Left ventricle myocardium superior (tissue), 1 donor: ENCODE measurements around the gene GSG1L. TPM values are rescaled to one million over a fixed set of nuclear protein-coding genes. Genes with fewer than 3 reads are reported as not detected.

ENCODE experiments used
- ATAC-seq: fragments of 200-7000 bp; cut with Tn5 transposase; one replicate; pipeline ENCODE4 v1.9.1; 2020; ENCODE audit warnings: mild to moderate bottlenecking, moderate library complexity
- DNase-seq: peaks from one replicate; pipeline ENCODE4 v3.0.0-alpha.2; 2020
- intact Hi-C: fragments of 100-400 bp; cut with micrococcal nuclease; formaldehyde crosslinking; loops from one replicate; pipeline ENCODE4 v1.11.0; 2022
- total RNA-seq: library from RNA; stranded (reverse); fragmentation: NEBNext Ultra II Directional; extraction: Animal tissue kit (Norgen Biotek cat#: 25700); gene quantifications from one replicate; pipeline ENCODE4 v1.2.1, GENCODE V29; 2021
- donor health status: DM: no; HTN: yes; CAD: no; lungs with severe emphysema.

The GSG1L gene
- total RNA-seq, 1 donor from 2014 or later, result 1.9 TPM

DNA sequence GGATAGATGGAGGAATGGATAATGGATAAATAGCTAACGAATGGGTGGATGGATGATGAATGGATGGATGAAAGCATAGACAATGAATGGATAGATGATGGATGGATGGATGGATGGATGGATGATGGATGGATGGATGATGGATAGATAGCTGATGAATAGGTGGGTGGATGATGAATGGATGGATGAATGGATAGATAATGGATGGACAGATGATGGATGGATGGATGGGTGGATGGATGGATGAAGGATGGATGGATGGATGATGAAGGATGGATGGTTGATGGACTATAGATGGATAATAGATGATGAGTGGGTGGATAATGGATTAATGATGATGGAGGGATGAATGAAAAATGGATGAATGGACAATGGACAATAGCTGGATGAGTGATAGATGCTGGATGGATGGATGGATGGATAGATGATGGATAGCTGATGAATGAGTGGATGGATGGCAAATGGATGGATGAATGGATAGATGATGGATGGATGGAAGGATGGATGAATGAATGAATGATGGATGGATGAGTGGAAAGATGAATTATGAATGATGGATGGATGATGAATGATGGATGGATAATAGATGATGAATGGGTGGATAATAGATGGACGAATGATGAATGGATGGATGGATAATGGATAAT, 273.8 kb downstream of the GSG1L start:
- DNase-seq (no peak), ATAC-seq (no peak)
- intact Hi-C loops, result no loop called here

DNA sequence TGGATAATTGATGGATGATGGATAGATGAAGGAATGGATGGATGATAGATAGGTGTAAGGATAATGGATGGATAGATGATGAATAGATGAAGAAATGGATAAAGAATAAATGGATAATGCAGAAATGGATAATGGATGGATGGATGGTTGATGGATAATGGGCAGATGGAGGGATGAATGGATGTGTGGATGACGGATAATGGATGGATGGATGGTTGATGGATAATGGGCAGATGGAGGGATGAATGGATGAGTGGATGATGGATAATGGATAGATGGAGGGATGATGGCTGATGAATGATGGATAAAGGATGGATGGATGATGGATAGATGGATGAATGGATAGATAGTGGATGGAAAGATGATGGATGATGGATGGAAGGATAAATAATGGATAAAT, 274.4 kb downstream of the GSG1L start:
- ATAC-seq (no peak), DNase-seq (no peak)
- intact Hi-C loops, result no loop called here

DNA sequence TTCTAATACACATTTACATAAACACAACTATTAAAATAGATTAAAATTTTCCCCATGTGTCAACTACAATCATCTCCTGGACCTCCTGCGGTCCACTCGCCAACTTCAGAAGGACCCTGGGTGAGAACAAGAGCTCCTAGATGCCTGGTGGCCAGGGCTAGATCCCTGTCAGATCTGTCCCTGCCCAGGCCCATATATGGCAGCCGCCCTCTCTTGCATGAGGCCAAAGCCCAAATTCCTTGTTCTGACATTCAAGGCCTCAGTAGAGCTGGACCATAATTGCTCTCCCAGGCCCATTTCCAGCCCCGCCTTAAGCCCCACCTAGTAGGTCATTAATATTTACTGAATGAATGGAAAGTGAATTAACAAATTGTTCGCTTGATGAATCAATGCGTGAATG, 275.8 kb downstream of the GSG1L start:
- DNase-seq (no peak), ATAC-seq (no peak)
- intact Hi-C loops, result no loop called here

DNA sequence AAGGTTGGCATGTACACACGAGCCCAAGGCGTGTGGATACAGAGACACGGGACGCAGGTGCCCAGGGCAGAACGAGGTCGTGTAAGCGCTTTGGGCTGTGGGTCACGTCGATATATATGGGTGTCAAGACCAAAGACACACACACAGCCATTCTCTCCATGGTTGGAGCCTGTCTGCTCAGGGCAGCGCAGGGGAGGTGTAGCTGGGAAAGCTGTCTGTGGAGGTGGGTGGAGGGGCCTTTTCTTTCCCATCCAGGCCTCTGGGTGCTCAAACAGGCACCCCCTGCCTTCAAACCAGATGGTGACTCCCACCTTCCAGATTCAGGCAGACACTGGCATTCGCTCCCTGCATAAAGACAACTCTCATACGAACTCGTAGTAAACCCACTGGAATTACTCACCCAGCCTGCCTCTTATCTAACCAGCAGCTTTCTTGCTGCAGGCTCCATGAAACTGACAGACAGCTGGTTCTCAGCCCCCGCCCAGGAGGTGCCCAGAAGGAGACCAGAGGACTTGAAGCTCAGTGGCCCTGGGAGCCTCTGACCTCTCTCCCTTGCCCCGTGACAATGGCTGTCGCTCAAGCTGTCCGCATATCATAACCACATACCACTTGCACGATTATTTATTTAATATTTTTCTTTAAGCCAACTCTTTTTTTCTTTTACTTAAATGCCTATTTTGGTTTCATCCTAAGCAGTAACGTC, 276.4 kb downstream of the GSG1L start:
- no peak for ATAC-seq
- intact Hi-C loops, result no loop called here
- no peak for DNase-seq

DNA sequence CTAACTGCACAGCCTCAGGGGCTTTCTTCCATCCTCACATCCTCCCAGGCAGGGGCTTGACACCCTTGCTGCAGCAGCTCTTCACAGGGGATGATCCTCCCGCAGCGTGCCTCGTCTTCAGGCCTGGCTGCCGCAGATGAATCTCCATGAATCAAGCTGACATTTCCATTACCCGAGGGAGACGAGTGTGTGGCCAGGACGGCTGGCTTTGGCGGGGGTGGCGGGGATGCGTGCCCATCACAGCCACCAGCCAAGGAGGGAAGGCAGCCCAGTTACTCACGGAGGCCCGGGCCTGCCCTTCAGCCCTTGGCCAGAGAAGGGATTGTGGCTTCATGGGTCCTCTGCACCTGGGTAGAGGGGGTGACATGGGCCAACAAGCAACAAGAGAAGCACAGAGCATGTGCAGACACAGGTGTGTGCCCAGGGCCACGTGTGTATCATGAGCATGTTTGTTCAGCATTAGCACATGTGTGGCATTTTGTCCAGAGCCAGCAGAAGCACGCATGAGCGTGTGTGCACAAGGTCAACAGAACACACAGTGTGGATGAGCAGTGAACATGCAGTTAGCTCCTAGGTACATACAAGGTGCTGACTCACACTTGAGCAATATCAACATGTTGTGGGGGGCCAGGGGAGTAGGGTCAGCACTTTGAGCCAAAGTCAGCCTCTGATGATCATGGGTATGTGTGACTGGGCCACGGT, 277.1 kb downstream of the GSG1L start:
- intact Hi-C loops, result no loop called here
- ATAC-seq, result no peak
- DNase-seq, result no peak

DNA sequence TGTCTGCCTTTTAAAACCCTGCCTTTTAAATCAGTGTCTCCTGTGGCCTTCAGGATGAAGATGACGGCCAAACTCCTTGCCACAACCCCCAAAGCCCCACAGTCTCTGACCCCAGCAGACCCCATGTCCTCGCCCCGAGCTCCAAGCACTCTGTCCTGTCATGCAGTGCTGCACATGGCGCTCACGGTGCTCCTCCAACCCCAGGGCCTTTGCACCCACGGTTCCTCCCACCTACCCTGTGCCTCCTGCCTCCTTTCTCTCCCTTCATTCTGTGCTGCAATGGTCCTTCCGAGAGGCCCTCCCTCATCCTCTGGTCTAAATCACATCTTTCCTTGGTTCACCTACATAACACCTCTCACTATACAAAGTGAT, 278.2 kb downstream of the GSG1L start:
- ATAC-seq, result no peak
- intact Hi-C loops, result no loop called here
- no peak for DNase-seq

DNA sequence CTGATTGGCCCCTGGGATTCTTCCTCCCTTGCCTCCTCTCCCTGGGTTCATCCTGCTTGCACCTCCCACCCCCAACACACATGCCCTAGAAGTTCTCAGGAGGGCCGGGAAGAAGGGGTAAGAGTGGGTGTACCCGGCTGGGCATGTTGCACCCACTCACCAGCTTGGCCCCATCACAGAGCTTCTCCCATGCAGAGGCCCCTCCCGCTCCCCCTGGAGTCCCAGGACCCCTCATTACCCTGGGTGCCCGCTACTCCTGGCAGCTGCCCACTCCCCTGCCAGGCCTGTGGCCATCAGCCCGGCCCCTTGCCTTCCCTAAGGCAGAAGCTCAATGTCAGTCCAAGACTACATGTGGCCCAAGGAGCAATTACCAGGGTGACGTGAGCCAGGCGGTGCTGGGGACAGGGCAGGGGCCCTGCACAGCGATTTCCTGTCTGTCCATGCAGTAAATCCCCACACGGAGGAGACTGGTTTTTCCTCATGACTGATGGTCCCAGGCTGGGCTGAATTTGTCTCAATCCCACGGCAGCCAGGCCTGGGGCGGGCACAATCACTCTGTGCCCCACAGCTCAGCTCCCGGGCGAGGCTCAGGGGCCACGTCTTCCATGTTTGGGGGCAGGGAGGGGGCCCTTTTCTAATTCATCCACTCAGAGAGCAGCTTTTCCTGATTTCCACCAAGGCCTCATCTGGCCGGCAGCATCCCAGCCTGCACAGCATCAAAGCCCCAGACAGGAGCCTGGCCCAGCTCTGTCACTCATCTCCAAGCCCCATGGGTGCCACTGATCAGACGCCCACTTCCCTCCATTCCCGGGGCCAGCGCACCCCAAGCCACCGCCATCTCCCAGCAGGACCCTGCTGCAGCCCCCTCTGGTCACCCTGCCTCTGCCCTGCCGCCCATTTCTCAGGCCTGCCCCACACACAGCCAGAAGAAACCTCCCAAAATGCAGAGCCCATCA, 278.9 kb downstream of the GSG1L start:
- DNase-seq, result no peak
- no peak for ATAC-seq
- intact Hi-C loops, result no loop called here

DNA sequence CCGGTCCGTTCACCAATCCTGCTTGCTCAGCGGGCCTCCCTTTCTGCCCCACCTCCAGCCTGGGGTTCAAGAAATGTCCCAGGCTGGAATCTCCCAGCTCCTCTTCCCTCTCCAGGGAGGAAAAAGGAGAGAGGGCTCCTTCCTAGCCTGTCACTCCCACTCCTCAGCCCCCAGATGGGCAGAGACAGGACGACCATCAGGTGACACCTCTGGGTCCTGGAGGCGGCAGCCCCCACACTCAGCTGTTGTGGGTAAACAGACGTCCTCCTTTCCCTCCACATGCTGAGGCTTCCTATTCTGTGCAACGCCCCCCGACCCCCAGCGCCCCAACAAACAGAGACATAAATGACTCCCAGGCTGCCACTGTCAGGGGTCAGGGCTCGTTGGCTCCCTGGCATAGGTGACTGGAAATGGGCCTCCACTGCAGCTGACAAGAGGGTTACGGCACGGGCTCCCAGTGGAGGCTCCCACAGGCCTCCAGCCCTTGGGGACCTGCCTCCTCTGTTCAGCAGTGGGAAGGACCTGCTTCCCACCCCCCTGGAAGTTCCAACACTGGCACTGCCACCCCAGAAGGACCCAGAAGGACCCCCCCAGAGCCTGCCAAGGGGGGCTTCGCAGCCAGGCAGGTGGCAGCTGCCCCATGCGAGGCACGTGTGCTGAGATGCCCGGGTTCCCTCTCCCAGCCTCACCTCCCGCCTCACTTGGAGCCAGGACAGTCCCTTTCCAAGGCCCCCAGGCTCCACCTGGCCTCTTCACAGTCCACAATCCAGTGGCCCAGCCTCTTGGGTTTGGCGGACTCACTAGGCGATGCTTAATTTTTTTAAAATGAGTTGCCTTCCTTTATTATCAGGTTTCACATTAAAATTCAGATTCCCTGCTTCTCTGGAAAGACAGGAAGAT, 281.3 kb downstream of the GSG1L start:
- ATAC-seq (no peak), DNase-seq (no peak)
- intact Hi-C loops, result no loop called here

DNA sequence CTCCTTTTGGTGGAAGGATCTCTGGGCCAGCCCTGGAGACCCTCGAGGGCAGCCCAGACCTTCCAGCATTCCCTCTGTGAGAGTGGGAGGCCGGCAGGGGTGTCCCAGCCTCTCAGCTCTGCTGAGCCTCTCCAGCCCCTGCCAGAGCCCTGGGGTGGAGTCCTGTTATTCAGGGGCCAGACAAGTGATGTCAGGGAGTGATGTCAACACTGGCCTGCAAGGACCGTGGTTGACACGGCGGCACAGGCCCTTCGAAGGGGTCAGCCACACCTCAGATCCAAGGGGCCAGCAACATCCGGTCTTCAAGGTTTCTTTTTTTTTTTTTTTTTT, 282.4 kb downstream of the GSG1L start:
- DNase-seq (peak; percentile 62), ATAC-seq (peak; percentile 85)
- intact Hi-C loops, result no loop called here

DNA sequence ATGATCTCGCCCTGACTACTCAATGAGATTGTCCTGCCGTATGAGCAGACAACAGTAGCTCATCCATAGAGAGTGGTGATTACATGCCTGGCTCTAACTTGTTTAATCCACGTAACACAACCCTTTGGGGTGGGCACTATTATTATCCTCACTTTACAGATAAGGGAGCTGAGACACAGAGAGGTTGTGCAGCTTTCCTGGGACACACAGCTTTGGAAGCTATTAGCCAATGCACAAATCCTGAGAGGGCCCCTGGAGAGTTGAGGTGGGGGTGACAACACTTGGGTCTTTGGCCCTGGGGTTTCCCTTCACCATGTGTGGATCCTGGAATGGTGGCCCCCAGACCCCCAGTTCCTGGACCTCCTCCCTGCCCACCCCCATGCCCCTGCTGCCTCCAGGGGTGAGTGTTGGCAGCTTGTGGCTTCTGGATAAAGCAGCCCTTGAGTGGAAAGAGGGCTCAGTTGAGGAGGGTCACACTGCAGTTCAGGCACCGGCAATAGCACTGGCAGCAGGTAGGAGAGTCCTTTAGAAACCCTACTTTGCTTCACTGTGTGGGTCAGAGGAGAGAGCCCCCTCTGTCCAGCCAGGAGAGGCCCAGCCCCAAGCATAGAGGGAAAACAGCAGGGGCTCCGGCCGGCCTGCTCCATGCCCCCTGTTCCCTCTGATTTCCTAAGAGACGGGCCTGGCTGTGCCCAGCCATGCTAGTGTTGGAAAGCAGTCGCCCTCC, 282.9 kb downstream of the GSG1L start:
- DNase-seq (no peak), ATAC-seq (no peak)

DNA sequence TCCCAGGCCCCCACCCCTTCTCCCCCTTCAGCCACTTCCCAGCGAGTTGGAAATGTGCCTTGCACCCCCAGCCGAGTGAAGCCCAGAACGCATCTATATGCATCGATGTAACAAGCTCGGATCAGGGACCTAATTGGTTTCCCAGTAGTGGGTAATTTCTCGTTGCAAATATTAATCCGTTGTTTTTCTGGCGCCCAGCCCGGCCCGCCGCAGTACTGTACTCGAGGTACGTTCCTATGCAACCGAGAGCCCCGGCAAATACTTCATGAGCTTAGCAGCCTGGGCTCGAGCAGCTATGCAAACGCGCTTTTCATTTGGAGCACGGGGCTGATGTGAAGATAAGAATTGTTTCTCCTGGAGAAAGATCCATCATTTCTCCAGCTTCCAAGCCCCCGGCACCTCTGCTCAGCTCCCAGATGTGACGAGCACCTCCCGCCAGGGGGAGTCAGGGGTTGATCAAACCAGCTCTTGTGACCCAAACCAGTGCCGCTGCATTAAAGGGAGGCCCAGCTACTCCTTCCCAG, 283.8 kb downstream of the GSG1L start:
- DNase-seq (peak; percentile 52), ATAC-seq (peak; percentile 38)
- intact Hi-C loops, result no loop called here

More for the DNA sequence above, 282.9 kb downstream of the GSG1L start:
- intact Hi-C loops, result no loop called here

DNA sequence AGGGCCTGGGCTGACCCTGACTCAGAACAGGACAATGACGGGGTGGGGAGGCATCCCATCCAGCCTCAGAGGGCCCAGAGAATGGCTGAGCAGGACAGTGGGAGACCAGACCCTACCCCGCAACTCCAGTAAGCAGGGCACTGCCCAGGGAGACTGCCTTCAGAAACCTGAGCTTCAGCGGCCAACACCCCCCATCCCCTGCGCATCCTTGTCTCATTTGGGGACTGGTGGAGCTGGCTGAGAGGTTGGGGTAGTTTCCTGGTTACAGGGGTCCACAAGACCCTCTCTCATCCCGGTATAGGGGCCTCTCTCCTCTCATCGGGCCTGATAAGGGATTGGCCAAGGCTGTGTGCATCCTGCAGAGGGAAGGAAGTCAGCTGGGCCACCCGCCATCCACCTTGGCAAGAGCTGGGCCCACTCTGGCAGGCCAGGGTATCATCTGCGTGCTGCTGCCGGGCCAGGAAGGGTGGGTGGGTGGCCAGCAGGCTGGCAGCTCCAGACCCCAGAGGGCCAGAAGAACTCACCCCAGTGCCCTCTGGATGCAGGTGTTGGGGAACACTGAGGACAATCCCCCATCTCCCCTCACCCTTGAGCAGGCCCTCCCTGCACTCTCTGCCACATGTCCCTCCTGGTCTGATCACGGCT, 284.5 kb downstream of the GSG1L start:
- ATAC-seq, result no peak
- intact Hi-C loops, result no loop called here
- DNase-seq, result no peak

DNA sequence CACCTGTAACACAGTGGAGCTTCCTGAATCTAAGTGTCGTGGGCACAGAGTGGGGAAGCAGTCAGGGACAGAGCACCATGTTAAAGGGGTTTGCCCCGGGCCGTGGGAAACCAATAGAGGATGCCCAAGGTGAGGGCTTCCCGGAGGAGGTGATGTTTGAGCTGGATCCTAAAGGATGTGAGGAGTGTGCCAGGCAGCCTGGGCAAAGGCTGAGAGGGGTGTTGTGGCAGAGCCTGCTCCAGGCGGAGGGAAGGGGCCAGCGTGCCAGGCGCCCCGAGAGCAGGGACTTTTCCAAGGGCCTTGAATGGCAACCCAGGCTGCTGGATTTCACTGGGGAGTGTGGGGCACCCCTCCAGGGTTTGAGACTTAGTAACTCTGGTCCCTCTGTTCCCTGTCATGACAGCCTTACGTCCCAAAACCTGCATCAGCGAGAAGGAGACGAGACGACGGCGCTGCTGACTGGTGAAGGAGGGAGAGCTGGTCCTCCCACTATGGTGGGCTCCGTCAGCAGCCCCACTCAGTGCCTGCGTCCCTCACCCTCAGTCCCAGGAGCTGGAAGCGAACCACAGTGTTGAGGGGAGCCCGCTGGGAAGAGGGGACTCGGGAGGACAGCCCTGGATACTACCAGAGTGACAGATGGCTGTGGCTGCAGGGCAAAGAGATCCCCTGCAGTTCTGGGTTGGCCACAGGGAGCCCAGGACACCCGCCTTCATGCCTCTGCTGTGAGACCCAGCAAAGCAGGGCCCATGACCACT, 285.2 kb downstream of the GSG1L start:
- DNase-seq, result no peak
- ATAC-seq, result no peak
- intact Hi-C loops, result no loop called here

DNA sequence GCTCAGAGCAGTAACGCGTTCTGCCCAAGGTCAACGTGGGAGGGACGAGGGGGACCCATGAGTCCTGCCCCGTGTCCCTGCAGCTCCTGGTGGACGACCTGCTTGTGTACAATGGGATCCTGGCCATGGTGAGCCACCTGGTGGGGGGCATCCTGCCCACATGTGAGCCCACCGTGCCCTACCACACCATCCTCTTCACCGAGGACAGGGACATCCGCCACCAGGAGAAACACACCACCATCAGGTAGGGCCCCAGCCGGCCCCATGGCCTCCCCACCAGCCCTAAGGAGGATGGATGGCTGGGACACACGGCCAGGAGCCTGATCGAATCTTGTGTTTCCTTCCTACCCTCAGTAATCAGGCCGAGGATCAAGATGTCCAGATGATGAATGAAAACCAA, 286.0 kb downstream of the GSG1L start:
- no peak for ATAC-seq
- intact Hi-C loops, result no loop called here
- DNase-seq, result no peak

DNA sequence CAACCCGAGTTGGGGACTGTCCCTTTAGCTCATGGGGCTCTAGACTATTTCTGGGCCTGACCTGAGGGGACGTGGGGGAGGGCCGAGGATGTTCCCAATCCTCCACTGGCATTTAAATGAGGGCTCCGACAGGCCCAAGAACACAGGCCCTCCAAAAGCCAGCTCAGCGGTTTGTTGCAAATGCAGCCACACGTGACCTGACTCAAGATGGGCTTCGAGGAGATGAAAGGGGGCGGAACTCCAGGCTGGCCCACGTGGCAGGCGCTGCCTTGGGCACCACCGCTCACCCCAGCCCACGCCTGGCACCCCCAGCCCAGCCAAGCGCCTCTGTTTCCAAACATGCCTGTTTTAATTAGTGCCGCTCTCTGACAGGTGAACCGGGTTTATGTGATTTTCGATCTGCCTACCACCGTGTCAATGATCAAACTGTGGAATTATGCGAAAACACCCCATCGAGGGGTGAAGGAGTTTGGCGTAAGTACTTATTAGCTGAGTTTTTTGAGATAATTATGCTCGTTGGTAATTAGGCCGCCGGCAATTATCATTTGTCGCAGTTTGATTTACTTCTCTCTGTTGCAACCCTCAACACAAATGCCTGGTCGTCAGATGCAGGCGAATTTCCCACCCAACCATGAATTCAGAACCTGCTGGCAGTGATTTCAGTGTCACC, 286.8 kb downstream of the GSG1L start:
- intact Hi-C loops, result no loop called here
- DNase-seq, result no peak
- ATAC-seq, result no peak

DNA sequence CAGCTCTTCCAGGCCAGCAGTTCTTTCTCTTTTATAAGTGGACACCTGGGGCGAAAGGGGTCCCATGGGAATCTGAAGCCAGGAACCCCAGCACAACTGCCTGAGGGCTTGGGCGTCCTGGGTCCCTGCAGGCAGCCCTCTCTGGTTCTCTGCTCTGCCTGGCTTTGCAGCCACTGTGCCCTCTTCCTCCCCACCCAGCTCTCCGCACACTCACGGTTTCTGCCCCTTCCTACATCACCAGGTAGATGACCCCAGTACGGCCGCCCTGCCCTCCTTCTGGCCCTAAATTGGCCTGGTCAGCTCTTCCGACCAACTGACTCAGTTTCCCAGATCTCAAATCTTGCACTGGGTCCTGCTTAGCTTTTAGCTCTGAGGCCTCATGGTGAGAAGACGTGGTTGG, 288.3 kb downstream of the GSG1L start:
- intact Hi-C loops, result no loop called here
- DNase-seq (no peak), ATAC-seq (no peak)
